ENCODE results near the gene TRAM2.

GRCh38 chr6:52562911-52563310 is 13.9 kb downstream of the TRAM2 start:
- TF ChIP-seq POLR2AphosphoS5 (IDR thresholded peaks at IDR 0.05; ENCODE audit: low read depth, low read length): no peak
- no peak for TF ChIP-seq POLR2A (IDR thresholded peaks at IDR 0.05; ENCODE audit: low read depth, low read length)
- TF ChIP-seq TAF1 (IDR thresholded peaks at IDR 0.05; ENCODE audit: borderline replicate concordance, low read depth, low read length): no peak
